ENCODE data around the gene NKAIN4. TPM values are rescaled to one million over a fixed set of nuclear protein-coding genes. Genes with fewer than 3 reads are reported as not detected.
A peak's percentile ranks its signal among the peaks of the same experiment; 100 is the strongest.

The NKAIN4 gene
- total and polyA plus RNA-seq, 8 donors = 0.14 TPM; not detected in 7

GRCh38 chr20:63284083-63284440 lies 29.8 kb upstream of the NKAIN4 start:
- intact Hi-C loops (cut with DNase I) = no loop called here
- 88 to 90% methylated on average over 13 to 14 of the region's 14 CpGs for WGBS, 2 donors
- H3K9me3 ChIP-seq = no peaks in the 10 kb centered on the region
- ATAC-seq (no peak), FAIRE-seq (no peak), DNase-seq (peak in 2 of 6 donors; percentile 7 to 67)
- no peak for TF ChIP-seq CTCF (IDR thresholded peaks at IDR 0.05)
- H3K36me3 ChIP-seq = peaks cover 0 to 56% (median 3%) of the 10 kb centered on the region in 3 donors
- H3K27me3 ChIP-seq = no peaks in the 10 kb centered on the region
- no peak overlapping the region for H3K27ac ChIP-seq
- H3K4me1 ChIP-seq = no peaks in the 10 kb centered on the region
- no peak overlapping the region for H3K4me3 ChIP-seq

- WGBS, 2 donors = 92 to 95% methylated on average over 33 of the region's 33 CpGs
- no peak for TF ChIP-seq CTCF (IDR thresholded peaks at IDR 0.05)
- Histone ChIP-seq H3K9me3 (no peaks in the 10 kb centered on the region), H3K4me1 (no peaks in the 10 kb centered on the region), H3K27me3 (no peaks in the 10 kb centered on the region), H3K4me3 (no peak overlapping the region), H3K36me3 (peaks cover 0 to 55% (median 8%) of the 10 kb centered on the region in 3 donors), H3K27ac (no peak overlapping the region)
- DNase-seq (peak in 2 of 6 donors; percentile 17 to 63), FAIRE-seq (no peak), ATAC-seq (no peak)
- intact Hi-C loops (cut with DNase I) = no loop called here
Measured at GRCh38 chr20:63283397-63284082, 29.3 kb upstream of the NKAIN4 start.

DNA sequence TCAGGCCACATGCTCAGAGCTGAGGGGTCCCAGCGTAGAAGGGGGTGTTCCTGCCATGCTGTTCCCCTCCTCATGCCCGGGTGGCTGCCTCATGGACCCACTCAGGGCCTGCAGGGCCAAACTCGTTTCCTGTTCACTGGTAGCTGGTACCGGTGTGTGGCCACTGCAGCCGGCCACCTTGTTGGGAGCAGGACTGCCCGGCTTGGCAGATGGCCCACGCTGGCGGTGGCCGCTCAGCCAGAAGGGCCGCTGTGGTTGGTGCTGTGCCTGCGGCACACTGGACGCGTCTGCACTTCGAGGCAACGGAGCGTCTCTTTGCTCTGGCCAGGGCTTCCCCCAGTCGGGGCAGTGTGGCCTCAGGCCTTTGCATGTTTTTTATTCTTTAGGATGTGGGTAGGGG lies 28.7 kb upstream of the NKAIN4 start:
- ATAC-seq = no peak
- no peak for TF ChIP-seq CTCF (IDR thresholded peaks at IDR 0.05)
- no peak for FAIRE-seq
- peak in 1 of 6 donors; percentile 63 for DNase-seq
- Histone ChIP-seq H3K27me3 (no peaks in the 10 kb centered on the region), H3K4me3 (no peak overlapping the region), H3K36me3 (peaks cover 0 to 53% (median 10%) of the 10 kb centered on the region in 3 donors), H3K4me1 (no peaks in the 10 kb centered on the region), H3K9me3 (no peaks in the 10 kb centered on the region), H3K27ac (no peak overlapping the region)
- intact Hi-C loops (cut with DNase I) = no loop called here
- 91 to 95% methylated on average over 17 of the region's 17 CpGs for WGBS, 2 donors

- Histone ChIP-seq H3K36me3 (peaks cover 0 to 53% (median 11%) of the 10 kb centered on the region in 3 donors), H3K27me3 (no peaks in the 10 kb centered on the region), H3K9me3 (no peaks in the 10 kb centered on the region), H3K27ac (no peak overlapping the region), H3K4me3 (no peak overlapping the region), H3K4me1 (no peaks in the 10 kb centered on the region)
- 91 to 92% methylated on average over 31 to 38 of the region's 38 CpGs for WGBS, 2 donors
- ATAC-seq (no peak), DNase-seq (peak in 1 of 6 donors; percentile 59), FAIRE-seq (no peak)
- intact Hi-C loops (cut with DNase I) = no loop called here
- no peak for TF ChIP-seq CTCF (IDR thresholded peaks at IDR 0.05)
Measured at GRCh38 chr20:63281742-63282665, 27.7 kb upstream of the NKAIN4 start.
